Nephron progenitor cell (in vitro differentiated cells): ENCODE data around the gene CYLD.

Source experiments
- DNase-seq: peaks from one replicate; pipeline ENCODE4 v3.0.0; 2021
- H3K27ac Mint-ChIP-seq: 2 replicates; pipeline ENCODE4 v1.8.0; 2021; ENCODE audit warnings: mild to moderate bottlenecking, moderate library complexity, mixed read lengths
- H3K27me3 Mint-ChIP-seq: 2 replicates; pipeline ENCODE4 v1.8.0; 2021; ENCODE audit warnings: mild to moderate bottlenecking, low read depth, mixed read lengths; ENCODE audit not compliant: poor library complexity
- H3K36me3 Mint-ChIP-seq: 2 replicates; pipeline ENCODE4 v1.8.0; 2021; ENCODE audit warnings: low read depth, mixed read lengths
- H3K4me1 Mint-ChIP-seq: 2 replicates; pipeline ENCODE4 v1.8.0; 2021; ENCODE audit warnings: mixed read lengths
- H3K4me3 Mint-ChIP-seq: 2 replicates; pipeline ENCODE4 v1.8.0; 2021; ENCODE audit warnings: mild to moderate bottlenecking, moderate library complexity, mixed read lengths
- H3K9me3 Mint-ChIP-seq: 2 replicates; pipeline ENCODE4 v1.8.0; 2021; ENCODE audit warnings: mild to moderate bottlenecking, moderate library complexity, mixed read lengths
- CTCF ChIP-seq: fragments of 200-600 bp; sonication (generic); IDR thresholded peaks from 2 replicates; pipeline ENCODE4 v1.5.0; 2021; ENCODE audit warnings: antibody characterized with exemption

The CYLD gene

GRCh38 chr16:50717091-50717490, 24.8 kb upstream of the CYLD start:
- no peaks in the 10 kb centered on the region for H3K36me3 Mint-ChIP-seq
- peak overlapping the region; percentile 58 for H3K27ac Mint-ChIP-seq
- H3K9me3 Mint-ChIP-seq, result no peaks in the 10 kb centered on the region
- no peak for DNase-seq
- H3K4me1 Mint-ChIP-seq, result peaks cover 72% of the 10 kb centered on the region
- H3K27me3 Mint-ChIP-seq, result peaks cover 10% of the 10 kb centered on the region
- peak overlapping the region; percentile 45 for H3K4me3 Mint-ChIP-seq
- no peak for TF ChIP-seq CTCF

DNA sequence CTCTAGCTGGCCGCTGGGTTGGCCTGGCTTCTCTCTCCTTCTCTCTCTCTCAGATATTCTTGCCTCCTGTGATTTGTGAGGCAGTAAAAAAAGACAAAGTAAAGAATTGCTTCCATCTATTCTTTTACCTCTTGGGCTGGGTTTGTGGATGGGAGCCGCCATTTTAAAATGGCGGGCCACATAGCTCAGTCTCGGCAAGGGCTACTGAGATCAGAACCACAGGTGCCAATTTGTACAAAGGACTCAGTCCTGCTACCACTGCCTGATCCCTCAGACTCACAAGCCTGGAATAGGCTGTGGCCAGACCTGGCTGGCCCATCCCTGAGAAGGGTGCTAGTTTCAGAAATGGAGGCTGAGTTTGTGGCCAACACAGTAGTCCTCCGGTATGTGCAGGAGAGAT, 24.4 kb upstream of the CYLD start:
- H3K9me3 Mint-ChIP-seq, result no peaks in the 10 kb centered on the region
- H3K4me1 Mint-ChIP-seq, result peaks cover 73% of the 10 kb centered on the region
- H3K36me3 Mint-ChIP-seq, result no peaks in the 10 kb centered on the region
- no peak overlapping the region for H3K27ac Mint-ChIP-seq
- no peak overlapping the region for H3K4me3 Mint-ChIP-seq
- no peak for TF ChIP-seq CTCF
- H3K27me3 Mint-ChIP-seq, result peaks cover 8% of the 10 kb centered on the region
- no peak for DNase-seq

- peaks cover 69% of the 10 kb centered on the region for H3K4me1 Mint-ChIP-seq
- no peak overlapping the region for H3K27ac Mint-ChIP-seq
- H3K27me3 Mint-ChIP-seq, result peaks cover 8% of the 10 kb centered on the region
- H3K4me3 Mint-ChIP-seq, result no peak overlapping the region
- no peak for DNase-seq
- no peaks in the 10 kb centered on the region for H3K9me3 Mint-ChIP-seq
- no peak for TF ChIP-seq CTCF
- H3K36me3 Mint-ChIP-seq, result no peaks in the 10 kb centered on the region
Observed at GRCh38 chr16:50718061-50718760, 23.7 kb upstream of the CYLD start.

DNA sequence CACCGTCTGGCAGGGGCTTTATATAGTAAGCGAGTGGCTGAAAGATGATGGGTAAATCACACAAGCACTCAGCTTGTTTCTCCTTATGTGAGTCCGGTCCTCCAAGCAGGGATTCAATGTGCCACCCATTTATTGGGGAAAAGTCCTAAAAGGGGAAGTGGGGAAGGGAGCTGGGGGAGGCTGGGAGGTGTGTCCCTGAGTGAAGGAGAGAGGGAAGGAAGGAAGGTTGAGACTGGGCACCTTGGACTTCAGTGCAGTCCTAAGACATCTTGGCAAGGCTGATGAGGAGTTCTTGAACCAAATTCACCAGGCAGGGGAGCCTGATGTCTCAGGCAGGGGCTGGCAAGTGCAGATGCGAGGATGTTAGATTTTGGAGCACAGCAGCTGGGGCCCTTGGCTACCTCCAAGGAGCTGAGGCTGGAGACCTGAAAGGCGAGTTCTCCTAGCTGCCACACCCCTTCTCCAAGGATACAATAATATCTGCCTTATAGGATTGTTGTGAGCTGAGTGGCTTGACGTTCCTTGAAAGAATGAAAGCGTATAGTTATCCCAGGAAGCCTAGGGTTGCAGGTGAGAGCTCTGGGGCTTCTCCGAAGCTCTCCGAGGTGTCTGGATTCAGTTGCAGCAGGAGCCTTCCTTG, 23.0 kb upstream of the CYLD start:
- TF ChIP-seq CTCF, result no peak
- Mint-ChIP-seq H3K4me1 (peaks cover 62% of the 10 kb centered on the region), H3K27ac (no peak overlapping the region), H3K9me3 (peaks cover 3% of the 10 kb centered on the region), H3K4me3 (no peak overlapping the region), H3K27me3 (peaks cover 8% of the 10 kb centered on the region), H3K36me3 (no peaks in the 10 kb centered on the region)
- no peak for DNase-seq

GRCh38 chr16:50719401-50720337, 22.2 kb upstream of the CYLD start:
- Mint-ChIP-seq H3K9me3 (peaks cover 8% of the 10 kb centered on the region), H3K4me1 (peaks cover 54% of the 10 kb centered on the region), H3K36me3 (peaks cover 4% of the 10 kb centered on the region), H3K27ac (no peak overlapping the region), H3K4me3 (no peak overlapping the region), H3K27me3 (peaks cover 8% of the 10 kb centered on the region)
- no peak for TF ChIP-seq CTCF
- no peak for DNase-seq
